Activated CD4-positive, alpha-beta memory T cell treated with anti-CD3 and anti-CD28 coated beads, Interleukin-2, amount 10 ng/mL, durations not matched to agents 7 days and 5 days (primary cell): Measurements from ENCODE around the gene WDR74. TPM values are rescaled to one million over a fixed set of nuclear protein-coding genes. Genes with fewer than 3 reads are reported as not detected.

ENCODE experiments used
- CTCF ChIA-PET: fragments of 350-600 bp; sonication (Branson Sonifier 250); formaldehyde crosslinking; loops from one replicate; lab custom pipeline; 2021; ENCODE audit warnings: antibody characterized with exemption, inconsistent platforms; lab: Charles Lee
- POLR2A ChIA-PET: fragments of 350-600 bp; sonication (Branson Sonifier 250); formaldehyde crosslinking; loops from one replicate; lab custom pipeline; 2021; ENCODE audit warnings: antibody characterized with exemption; lab: Charles Lee
- DNase-seq: peaks from one replicate; pipeline ENCODE4 v3.0.0-alpha.2; 2020
- H3K27ac Mint-ChIP-seq: one replicate; pipeline ENCODE4 v1.8.0; 2021; ENCODE audit warnings: mild to moderate bottlenecking, mixed read lengths
- H3K27me3 Mint-ChIP-seq: one replicate; pipeline ENCODE4 v1.8.0; 2021; ENCODE audit warnings: mixed read lengths
- H3K36me3 Mint-ChIP-seq: one replicate; pipeline ENCODE4 v1.8.0; 2021; ENCODE audit warnings: low read depth, mixed read lengths
- H3K4me1 Mint-ChIP-seq: one replicate; pipeline ENCODE4 v1.8.0; 2021; ENCODE audit warnings: mixed read lengths
- H3K4me3 Mint-ChIP-seq: one replicate; pipeline ENCODE4 v1.8.0; 2021; ENCODE audit warnings: mild to moderate bottlenecking, mixed read lengths
- H3K9me3 Mint-ChIP-seq: one replicate; pipeline ENCODE4 v1.8.0; 2021; ENCODE audit warnings: mixed read lengths
- total RNA-seq, 2 experiments: library from RNA; stranded (reverse); gene quantifications; one replicate each; pipeline ENCODE4 v1.2.3, GENCODE V29; 2021

The WDR74 gene
- total RNA-seq, 2 experiments from 2014 or later = 46.1 to 48.4 TPM

DNA sequence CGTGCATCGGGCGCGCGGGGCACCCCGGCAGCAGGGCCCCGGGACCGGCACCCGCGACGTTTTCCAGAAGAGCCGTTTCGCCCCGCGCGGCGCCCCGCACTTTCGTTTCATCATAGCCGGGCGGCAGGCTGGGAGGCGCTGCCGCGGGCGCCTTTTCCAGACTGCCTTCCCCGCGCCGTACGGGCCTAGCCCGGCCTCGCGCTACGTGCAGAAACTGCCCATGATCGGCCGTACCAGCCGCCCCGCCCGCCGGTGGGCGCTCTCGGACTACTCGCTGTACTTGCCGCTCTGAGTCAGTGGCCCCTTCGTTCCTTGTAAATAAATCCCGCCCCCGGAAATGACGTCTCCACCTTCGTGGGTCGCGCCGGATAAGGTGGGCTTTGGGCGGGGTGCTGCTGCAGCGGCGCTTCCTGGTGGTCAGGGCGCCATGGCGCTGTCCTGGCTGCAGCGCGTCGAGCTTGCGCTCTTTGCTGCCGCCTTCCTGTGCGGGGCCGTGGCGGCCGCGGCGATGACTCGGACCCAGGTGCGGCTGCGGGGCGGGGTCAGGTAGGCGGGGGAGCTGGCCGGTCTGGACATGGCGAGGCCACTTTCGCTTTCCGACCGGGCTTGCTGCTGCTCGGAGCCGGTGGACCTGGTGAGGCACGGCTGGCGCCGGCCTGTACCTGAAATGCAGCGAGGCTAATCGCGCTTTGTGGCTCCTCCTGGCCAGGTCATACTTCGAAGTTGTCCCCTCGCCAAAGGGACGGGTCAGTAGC lies 52.2 kb downstream of the WDR74 start, which contains the start of gene TMEM179B:
Gene TMEM179B (plus strand): TSS at position 398 of the 755 bp plus-strand sequence. CDS start 30 bp downstream, at position 428.
- H3K36me3 Mint-ChIP-seq = peaks cover 44% of the 10 kb centered on the region
- DNase-seq = peak; percentile 98

DNA sequence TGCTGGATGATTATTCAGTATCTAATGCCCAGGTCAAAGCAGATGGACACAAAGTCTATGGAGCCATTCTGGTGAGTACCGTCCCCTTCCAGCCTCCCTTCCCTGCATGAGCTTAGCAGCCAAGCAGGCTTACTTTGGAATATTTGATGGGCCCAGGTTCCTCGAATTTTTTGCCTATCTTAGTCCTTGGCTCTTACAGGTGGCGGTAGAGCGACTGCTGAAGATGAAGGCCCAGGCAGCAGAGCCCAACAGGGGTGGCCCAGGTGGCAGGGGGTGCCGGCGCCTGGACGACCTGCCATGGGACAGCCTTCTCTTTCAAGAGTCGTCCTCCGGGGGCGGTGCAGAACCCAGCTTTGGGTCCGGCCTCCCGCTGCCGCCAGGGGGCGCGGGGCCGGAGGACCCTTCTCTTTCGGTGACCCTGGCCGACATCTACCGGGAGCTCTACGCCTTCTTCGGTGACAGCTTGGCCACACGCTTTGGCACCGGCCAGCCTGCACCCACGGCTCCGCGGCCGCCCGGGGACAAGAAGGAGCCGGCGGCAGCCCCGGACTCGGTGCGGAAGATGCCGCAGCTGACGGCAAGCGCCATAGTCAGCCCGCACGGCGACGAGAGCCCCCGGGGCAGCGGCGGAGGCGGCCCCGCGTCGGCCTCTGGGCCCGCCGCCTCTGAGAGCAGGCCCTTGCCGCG lies 52.9 kb downstream of the WDR74 start:
- H3K4me3 Mint-ChIP-seq = peak overlapping the region; percentile 83
- H3K9me3 Mint-ChIP-seq = no peaks in the 10 kb centered on the region
- DNase-seq = peak; percentile 89
- peaks cover 39% of the 10 kb centered on the region for H3K36me3 Mint-ChIP-seq
- H3K4me1 Mint-ChIP-seq = peaks cover 43% of the 10 kb centered on the region
- no peaks in the 10 kb centered on the region for H3K27me3 Mint-ChIP-seq
- POLR2A ChIA-PET = interaction anchor here (0.8 to 11.3 kb wide), 31 partner anchors 10 to 195 kb away, joined by 3 to 224 read pairs (median 10); partner anchors contain the start of genes B3GAT3, GNG3, HNRNPUL2 and INTS5
- CTCF ChIA-PET = interaction anchor here (0.7 to 5.0 kb wide), 47 partner anchors 8 to 362 kb away, joined by 3 to 108 read pairs (median 5); partner anchors contain the start of genes C11orf98, CSKMT, GNG3 and HNRNPUL2
- H3K27ac Mint-ChIP-seq = peak overlapping the region; percentile 85

More for the DNA sequence above, 52.2 kb downstream of the WDR74 start, which contains the start of gene TMEM179B:
- Mint-ChIP-seq H3K9me3 (no peaks in the 10 kb centered on the region), H3K4me1 (peaks cover 47% of the 10 kb centered on the region), H3K27ac (peak within 1 kb of the TSS; percentile 97), H3K27me3 (no peaks in the 10 kb centered on the region), H3K4me3 (peak within 1 kb of the TSS; percentile 95)
- ChIA-PET POLR2A (interaction anchor here (0.6 to 11.3 kb wide), 39 partner anchors 10 to 363 kb away, joined by 3 to 224 read pairs (median 7); partner anchors contain the start of genes B3GAT3, GNG3, HNRNPUL2 and INTS5), CTCF (interaction anchor here (0.7 to 5.0 kb wide), 43 partner anchors 7 to 362 kb away, joined by 3 to 108 read pairs (median 5); partner anchors contain the start of genes C11orf98, CSKMT, GNG3 and HNRNPUL2)

Other genes with a start within 250 kb of the WDR74 start
- gene TUT1, start 248.1 kb downstream of the WDR74 start, total RNA-seq = 10 to 100 TPM; 23.7 to 25.2 TPM
- gene MTA2, start 237.7 kb downstream of the WDR74 start, total RNA-seq = 100 to 1,000 TPM; 226 TPM
- gene EML3, start 226.8 kb downstream of the WDR74 start, total RNA-seq = 100 to 1,000 TPM; 121 to 122 TPM
- gene ROM1, start 226.3 kb downstream of the WDR74 start, total RNA-seq = 1 to 10 TPM; 1.6 to 2.2 TPM
- gene B3GAT3, start 217.6 kb downstream of the WDR74 start, total RNA-seq = 10 to 100 TPM; 58.9 to 67.1 TPM
- 100 to 1,000 TPM; 278 to 284 TPM for gene GANAB, start 193.0 kb downstream of the WDR74 start, total RNA-seq
- 10 to 100 TPM; 30.6 to 32.1 TPM for gene INTS5, start 186.3 kb downstream of the WDR74 start, total RNA-seq
- gene C11orf98, start 174.4 kb downstream of the WDR74 start, total RNA-seq = 10 to 100 TPM; 88.4 to 93.5 TPM
- 10 to 100 TPM; 16.6 to 18.3 TPM for gene CSKMT, start 174.3 kb downstream of the WDR74 start, total RNA-seq
- gene UQCC3, start 167.9 kb downstream of the WDR74 start, total RNA-seq = 1 to 10 TPM; 7.9 to 8.2 TPM
- gene LBHD1, start 167.3 kb downstream of the WDR74 start, total RNA-seq = 10 to 100 TPM; 17.2 to 18.3 TPM
- gene UBXN1, start 160.5 kb downstream of the WDR74 start, total RNA-seq = 100 to 1,000 TPM; 135 to 139 TPM
- gene LRRN4CL, start 150.1 kb downstream of the WDR74 start, total RNA-seq = under 1 TPM; 0.18 to 0.20 TPM
- gene BSCL2, start 132.2 kb downstream of the WDR74 start, total RNA-seq = 10 to 100 TPM; 24.2 to 28.9 TPM
- not detected for gene GNG3, start 131.9 kb downstream of the WDR74 start, total RNA-seq
- 10 to 100 TPM; 65.1 to 65.3 TPM for gene HNRNPUL2, start 112.1 kb downstream of the WDR74 start, total RNA-seq
- gene TTC9C, start 111.1 kb downstream of the WDR74 start, total RNA-seq = 10 to 100 TPM; 48.3 to 48.4 TPM
- 10 to 100 TPM; 13.3 to 13.4 TPM for gene ZBTB3, start 85.4 kb downstream of the WDR74 start, total RNA-seq
- 10 to 100 TPM; 89.2 to 94.1 TPM for gene POLR2G, start 78.0 kb downstream of the WDR74 start, total RNA-seq
- 10 to 100 TPM; 15.2 to 16.0 TPM for gene TAF6L, start 68.2 kb downstream of the WDR74 start, total RNA-seq
- gene TMEM179B, start 52.2 kb downstream of the WDR74 start, total RNA-seq = 10 to 100 TPM; 46.9 to 48.2 TPM
- gene TMEM223, start 47.6 kb downstream of the WDR74 start, total RNA-seq = 10 to 100 TPM; 18.0 to 21.0 TPM
- gene NXF1, start 34.1 kb downstream of the WDR74 start, total RNA-seq = 10 to 100 TPM; 80.3 to 82.4 TPM
- 10 to 100 TPM; 40.6 to 41.6 TPM for gene STX5, start 7.5 kb downstream of the WDR74 start, total RNA-seq
- gene TEX54, start 6.7 kb downstream of the WDR74 start, total RNA-seq = not detected
- gene SLC3A2, start 41.3 kb upstream of the WDR74 start, total RNA-seq = 100 to 1,000 TPM; 262 to 279 TPM
- gene CHRM1, start 81.8 kb upstream of the WDR74 start, total RNA-seq = not detected
- not detected for gene SLC22A6, start 145.4 kb upstream of the WDR74 start, total RNA-seq
- gene SLC22A8, start 176.3 kb upstream of the WDR74 start, total RNA-seq = not detected